NCI-H146 treated with DMSO at 0.1 percent for 48 hours (cell line): Measurements from ENCODE around the gene TSHZ2.
"Not testable (repeated sequence)": the region's sequence is repeated elsewhere in the genome, so short reads cannot be mapped to it uniquely, and the experiment has no call there.

Experiments used
- DNase-seq: peaks from one replicate; lab custom pipeline; 2025; ENCODE audit not compliant: unreplicated experiment; lab: John Stamatoyannopoulos, UW

The TSHZ2 gene

GRCh38 chr20:53302695-53303412, 330.7 kb downstream of the TSHZ2 start:
- DNase-seq: no peak

- no peak for DNase-seq
These were observed 331.2 kb downstream of the TSHZ2 start for GRCh38 chr20:53303413-53303760.

- DNase-seq: no peak
These were observed 332.0 kb downstream of the TSHZ2 start for GRCh38 chr20:53304146-53304545.

GRCh38 chr20:53306192-53306805, 334.1 kb downstream of the TSHZ2 start:
- DNase-seq: no peak

- DNase-seq: no peak
These were observed 335.9 kb downstream of the TSHZ2 start for GRCh38 chr20:53307964-53308597.

- no peak for DNase-seq
These were observed 337.4 kb downstream of the TSHZ2 start for GRCh38 chr20:53309515-53309914.

- DNase-seq: no peak
These were observed 340.8 kb downstream of the TSHZ2 start for GRCh38 chr20:53312957-53313356.

GRCh38 chr20:53316206-53316937, 344.2 kb downstream of the TSHZ2 start:
- DNase-seq: no peak

- no peak for DNase-seq
These were observed 347.0 kb downstream of the TSHZ2 start for GRCh38 chr20:53319200-53319599.

GRCh38 chr20:53319716-53320115, 347.6 kb downstream of the TSHZ2 start:
- no peak for DNase-seq

- DNase-seq: no peak
These were observed 348.5 kb downstream of the TSHZ2 start for GRCh38 chr20:53320701-53321100.

GRCh38 chr20:53321596-53321995, 349.4 kb downstream of the TSHZ2 start:
- DNase-seq: no peak

- DNase-seq: no peak
These were observed 350.5 kb downstream of the TSHZ2 start for GRCh38 chr20:53322651-53323050.

- not testable (repeated sequence) for DNase-seq
These were observed 351.3 kb downstream of the TSHZ2 start for GRCh38 chr20:53323460-53323859.

- no peak for DNase-seq
These were observed 352.7 kb downstream of the TSHZ2 start for GRCh38 chr20:53324816-53325215.

GRCh38 chr20:53328961-53329360, 356.8 kb downstream of the TSHZ2 start:
- DNase-seq: no peak

GRCh38 chr20:53329781-53330180, 357.6 kb downstream of the TSHZ2 start:
- no peak for DNase-seq

GRCh38 chr20:53330601-53331140, 358.5 kb downstream of the TSHZ2 start:
- no peak for DNase-seq

GRCh38 chr20:53331151-53331973, 359.2 kb downstream of the TSHZ2 start:
- no peak for DNase-seq

GRCh38 chr20:53332022-53332837, 360.1 kb downstream of the TSHZ2 start:
- no peak for DNase-seq
